Testis (tissue), 3 donors: ENCODE data around the gene HCRTR2. TPM values are rescaled to one million over a fixed set of nuclear protein-coding genes. Genes with fewer than 3 reads are reported as not detected.

Experiments
- DNase-seq: peaks from one replicate; pipeline ENCODE4 v3.0.0-alpha.2; 2019
- H3K27ac ChIP-seq, 2 donors: fragments of 200-600 bp; sonication (generic); one replicate each; pipeline ENCODE4 v1.5.1; 2019
- H3K27me3 ChIP-seq: fragments of 200-600 bp; sonication (generic); one replicate; pipeline ENCODE4 v1.5.1; 2019
- H3K36me3 ChIP-seq: fragments of 200-600 bp; sonication (generic); one replicate; pipeline ENCODE4 v1.5.1; 2017; ENCODE audit warnings: low read depth; ENCODE audit errors: missing control alignments
- H3K4me1 ChIP-seq: fragments of 200-600 bp; sonication (generic); one replicate; pipeline ENCODE4 v1.5.1; 2019
- H3K4me3 ChIP-seq, 2 donors: fragments of 200-600 bp; sonication (generic); one replicate each; pipeline ENCODE4 v1.5.1; 2017 to 2019
- H3K9me3 ChIP-seq: fragments of 200-600 bp; sonication (generic); one replicate; pipeline ENCODE4 v1.5.1; 2017
- CTCF ChIP-seq, 3 experiments: fragments of 450-650 bp in 2 of 3; fragments of 200-600 bp in 1 of 3; sonication (generic) in 1 of 3; IDR thresholded peaks; one replicate each; pipeline ENCODE4 v1.5.1; 2016 to 2019; ENCODE audit warnings: antibody characterized with exemption in 3 of 3, mild to moderate bottlenecking in 2 of 3, moderate library complexity in 1 of 3
- POLR2A ChIP-seq: fragments of 450-650 bp; IDR thresholded peaks from one replicate; pipeline ENCODE4 v1.6.1; 2017; ENCODE audit warnings: antibody characterized with exemption, mild to moderate bottlenecking, moderate library complexity
- WGBS, 2 donors: methylation state at CpG; one replicate each; pipeline ENCODE4 v1.1.5; 2018; 5-methylcytosine and 5-hydroxymethylcytosine counted together
- intact Hi-C: fragments of 100-400 bp; cut with DNase I; formaldehyde crosslinking; loops from one replicate; pipeline ENCODE4 v1.15.1; 2023; ENCODE audit warnings: low total_unique reads
- polyA plus RNA-seq: library from polyadenylated mRNA; stranded (reverse); fragments of 350-450 nt; fragmentation: Illumina TruSeq; extraction: RNeasy Lipid Tissue Mini Kit (QIAGEN cat#74804); gene quantifications from one replicate; pipeline ENCODE4 v1.2.3, GENCODE V29; 2014; ENCODE audit warnings: low read depth, low replicate concordance; ENCODE audit not compliant: insufficient read depth
- total RNA-seq, 2 donors: library from RNA; depleted of rRNA; stranded (reverse); fragments of >200 nt; gene quantifications; one replicate each; pipeline ENCODE4 v1.2.3, GENCODE V29; 2016

Gene HCRTR2
- total and polyA plus RNA-seq, 3 donors from 2014 or later, result 0.39 to 0.50 (median 0.50) TPM

GRCh38 chr6:55277646-55278045 is 103.3 kb downstream of the HCRTR2 start:
- Histone ChIP-seq H3K4me3 (peak overlapping the region; percentile 9 to 25), H3K36me3 (no peaks in the 10 kb centered on the region), H3K9me3 (no peaks in the 10 kb centered on the region), H3K4me1 (no peaks in the 10 kb centered on the region), H3K27me3 (no peaks in the 10 kb centered on the region), H3K27ac (peak overlapping the region in 1 of 2 donors; percentile 12)
- no peak for TF ChIP-seq POLR2A
- intact Hi-C loops, result no loop called here
- WGBS, 2 donors, result 41 to 45% methylated on average over 5 of the region's 5 CpGs
- DNase-seq, result no peak

GRCh38 chr6:55281215-55281614 is 106.9 kb downstream of the HCRTR2 start:
- intact Hi-C loops, result no loop called here
- TF ChIP-seq POLR2A, result no peak
- TF ChIP-seq CTCF (IDR thresholded peaks at IDR 0.05), result no peak
- 76 to 93% methylated on average over 4 of the region's 4 CpGs for WGBS, 2 donors

GRCh38 chr6:55282115-55282514 is 107.8 kb downstream of the HCRTR2 start:
- DNase-seq, result no peak

More at GRCh38 chr6:55281215-55281614, 106.9 kb downstream of the HCRTR2 start:
- Histone ChIP-seq H3K36me3 (no peaks in the 10 kb centered on the region), H3K27me3 (no peaks in the 10 kb centered on the region), H3K9me3 (no peaks in the 10 kb centered on the region), H3K4me3 (no peak overlapping the region), H3K4me1 (no peaks in the 10 kb centered on the region), H3K27ac (no peak overlapping the region)
- no peak for DNase-seq

GRCh38 chr6:55286824-55287223 is 112.5 kb downstream of the HCRTR2 start:
- intact Hi-C loops, result no loop called here
- TF ChIP-seq CTCF (IDR thresholded peaks at IDR 0.05), result no peak
- TF ChIP-seq POLR2A, result no peak
- 86 to 93% methylated on average over 2 of the region's 2 CpGs for WGBS, 2 donors

More at GRCh38 chr6:55282115-55282514, 107.8 kb downstream of the HCRTR2 start:
- 34 to 38% methylated on average over 6 of the region's 6 CpGs for WGBS, 2 donors
- no peak for TF ChIP-seq CTCF (IDR thresholded peaks at IDR 0.05)
- no peak for TF ChIP-seq POLR2A
- no peaks in the 10 kb centered on the region for H3K36me3 ChIP-seq
- intact Hi-C loops, result no loop called here
- no peaks in the 10 kb centered on the region for H3K27me3 ChIP-seq
- no peak overlapping the region for H3K4me3 ChIP-seq
- no peaks in the 10 kb centered on the region for H3K9me3 ChIP-seq
- H3K4me1 ChIP-seq, result no peaks in the 10 kb centered on the region
- H3K27ac ChIP-seq, result no peak overlapping the region

GRCh38 chr6:55290736-55291135 is 116.4 kb downstream of the HCRTR2 start:
- DNase-seq, result no peak
- intact Hi-C loops, result no loop called here
- WGBS, 2 donors, result 92 to 94% methylated on average over 2 of the region's 2 CpGs
- H3K27me3 ChIP-seq, result no peaks in the 10 kb centered on the region
- H3K4me3 ChIP-seq, result no peak overlapping the region
- H3K36me3 ChIP-seq, result no peaks in the 10 kb centered on the region
- no peaks in the 10 kb centered on the region for H3K4me1 ChIP-seq
- H3K27ac ChIP-seq, result no peak overlapping the region
- TF ChIP-seq CTCF (IDR thresholded peaks at IDR 0.05) (no peak), POLR2A (no peak)
- H3K9me3 ChIP-seq, result no peaks in the 10 kb centered on the region

More at GRCh38 chr6:55286824-55287223, 112.5 kb downstream of the HCRTR2 start:
- no peaks in the 10 kb centered on the region for H3K27me3 ChIP-seq
- no peak overlapping the region for H3K27ac ChIP-seq
- H3K4me3 ChIP-seq, result no peak overlapping the region
- H3K36me3 ChIP-seq, result no peaks in the 10 kb centered on the region
- no peaks in the 10 kb centered on the region for H3K4me1 ChIP-seq
- DNase-seq, result no peak
- no peaks in the 10 kb centered on the region for H3K9me3 ChIP-seq
